Natural killer cell (primary cell): ENCODE data around the gene ACTR5. TPM values are rescaled to one million over a fixed set of nuclear protein-coding genes. Genes with fewer than 3 reads are reported as not detected.
"Not testable (repeated sequence)": the region's sequence is repeated elsewhere in the genome, so short reads cannot be mapped to it uniquely, and the experiment has no call there.

Experiments used
- ATAC-seq, 3 donors: fragments of 150-1000 bp in 2 of 3; fragments of 200-7000 bp in 1 of 3; cut with Tn5 transposase; 1 replicate in 1 of 3; 2 replicates in 2 of 3; pipeline ENCODE4 v1.10.0; 2021; ENCODE audit warnings: mild to moderate bottlenecking in 2 of 3, moderate library complexity in 2 of 3
- DNase-seq, 2 donors: peaks; one replicate each; pipeline versions ENCODE4 v3.0.0 to v3.0.0-alpha.2; 2013 to 2021; ENCODE audit warnings: mixed read lengths in 1 of 2
- H3K27ac ChIP-seq: one replicate; pipeline ENCODE4 v1.5.1; 2013; ENCODE audit warnings: mild to moderate bottlenecking, low read length
- H3K27me3 ChIP-seq: one replicate; pipeline ENCODE4 v1.6.1; 2013; ENCODE audit warnings: low read length; ENCODE audit not compliant: control insufficient read depth, insufficient read depth
- H3K36me3 ChIP-seq: one replicate; pipeline ENCODE4 v1.6.1; 2013; ENCODE audit warnings: low read length; ENCODE audit not compliant: control insufficient read depth, insufficient read depth
- H3K4me1 ChIP-seq: one replicate; pipeline ENCODE4 v1.6.1; 2013; ENCODE audit warnings: low read length; ENCODE audit not compliant: control insufficient read depth, insufficient read depth
- H3K4me3 ChIP-seq: one replicate; pipeline ENCODE4 v1.5.1; 2013; ENCODE audit warnings: low read length
- H3K9me3 ChIP-seq: one replicate; pipeline ENCODE4 v1.6.1; 2013; ENCODE audit warnings: low read length; ENCODE audit not compliant: control insufficient read depth, insufficient read depth
- H3K27ac Mint-ChIP-seq, 2 donors: one replicate each; pipeline ENCODE4 v1.8.0; 2022; ENCODE audit warnings: mild to moderate bottlenecking in 2 of 2, mixed read lengths in 2 of 2, moderate library complexity in 1 of 2
- H3K27me3 Mint-ChIP-seq, 2 donors: one replicate each; pipeline ENCODE4 v1.8.0; 2022; ENCODE audit warnings: low read depth in 2 of 2, mixed read lengths in 2 of 2
- H3K36me3 Mint-ChIP-seq: one replicate; pipeline ENCODE4 v1.8.0; 2022; ENCODE audit warnings: mixed read lengths
- H3K4me1 Mint-ChIP-seq, 2 donors: one replicate each; pipeline ENCODE4 v1.8.0; 2022; ENCODE audit warnings: mixed read lengths in 2 of 2
- H3K4me3 Mint-ChIP-seq: one replicate; pipeline ENCODE4 v1.8.0; 2022; ENCODE audit warnings: mild to moderate bottlenecking, moderate library complexity, mixed read lengths
- H3K9me3 Mint-ChIP-seq, 2 donors: one replicate each; pipeline ENCODE4 v1.8.0; 2022; ENCODE audit warnings: mixed read lengths in 2 of 2
- CTCF ChIP-seq: fragments of 200-600 bp; IDR thresholded peaks from one replicate; pipeline ENCODE4 v1.8.0; 2022; ENCODE audit warnings: antibody characterized with exemption
- WGBS: methylation state at CpG from one replicate; pipeline ENCODE4 v1.1.7; 2013; ENCODE audit warnings: missing lambda C conversion rate; ENCODE audit not compliant: insufficient coverage; 5-methylcytosine and 5-hydroxymethylcytosine counted together
- intact Hi-C: fragments of 100-400 bp; cut with micrococcal nuclease; formaldehyde crosslinking; loops from one replicate; pipeline ENCODE4 v1.14.2; 2022
- total RNA-seq, 4 donors: library from RNA; stranded (reverse); fragments of 120-200 nt in 1 of 4; gene quantifications; one replicate each; pipeline versions ENCODE4 v1.2.3 to v1.2.4, GENCODE V29; 2013 to 2022

Gene ACTR5
- total RNA-seq, 3 donors from 2014 or later (not counting 1 experiment from before 2014, with no cell fraction given) = 14.4 to 17.7 (median 17.6) TPM

- intact Hi-C loops = loop anchor here (5.0 kb wide), 1 partner anchor 60 kb away; no protein-coding TSS in a partner anchor
- H3K36me3 Mint-ChIP-seq = no peaks in the 10 kb centered on the region
- H3K36me3 ChIP-seq = no peaks in the 10 kb centered on the region
- no peaks in the 10 kb centered on the region for H3K27me3 Mint-ChIP-seq
- H3K4me1 Mint-ChIP-seq = peaks cover 6 to 23% of the 10 kb centered on the region in 2 donors
- H3K27ac ChIP-seq = no peak overlapping the region
- H3K9me3 Mint-ChIP-seq = no peaks in the 10 kb centered on the region
- TF ChIP-seq CTCF = no peak
- no peak overlapping the region for H3K4me3 Mint-ChIP-seq
- ATAC-seq (no peak), DNase-seq (no peak)
- 100% methylated on average over 1 of the region's 1 CpG for WGBS
- H3K27me3 ChIP-seq = no peaks in the 10 kb centered on the region
- no peaks in the 10 kb centered on the region for H3K9me3 ChIP-seq
- H3K27ac Mint-ChIP-seq = no peak overlapping the region
- peaks cover 8% of the 10 kb centered on the region for H3K4me1 ChIP-seq
- no peak overlapping the region for H3K4me3 ChIP-seq
These were observed 43.7 kb downstream of the ACTR5 start for GRCh38 chr20:38791940-38792339.

- not testable (repeated sequence) for H3K4me3 Mint-ChIP-seq, H3K4me3 ChIP-seq, H3K27me3 ChIP-seq, H3K9me3 ChIP-seq, H3K36me3 ChIP-seq, H3K36me3 Mint-ChIP-seq, H3K27ac Mint-ChIP-seq, H3K27me3 Mint-ChIP-seq, H3K27ac ChIP-seq, H3K9me3 Mint-ChIP-seq, DNase-seq, ATAC-seq
- WGBS = 97% methylated on average over 5 of the region's 5 CpGs
- intact Hi-C loops = loop anchor here (5.0 kb wide), 1 partner anchor 62 kb away; no protein-coding TSS in a partner anchor
- peaks cover 7 to 23% of the 10 kb centered on the region in 2 donors for H3K4me1 Mint-ChIP-seq
- peaks cover 11% of the 10 kb centered on the region for H3K4me1 ChIP-seq
These were observed 45.8 kb downstream of the ACTR5 start for GRCh38 chr20:38794057-38794456.

- intact Hi-C loops = no loop called here
- no peak for DNase-seq
- Mint-ChIP-seq H3K4me3 (no peak overlapping the region), H3K9me3 (no peaks in the 10 kb centered on the region), H3K27me3 (no peaks in the 10 kb centered on the region), H3K27ac (no peak overlapping the region), H3K36me3 (no peaks in the 10 kb centered on the region), H3K4me1 (peaks cover 7 to 21% of the 10 kb centered on the region in 2 donors)
- Histone ChIP-seq H3K27me3 (no peaks in the 10 kb centered on the region), H3K4me1 (peaks cover 14% of the 10 kb centered on the region), H3K4me3 (no peak overlapping the region), H3K27ac (no peak overlapping the region), H3K36me3 (no peaks in the 10 kb centered on the region), H3K9me3 (no peaks in the 10 kb centered on the region)
- TF ChIP-seq CTCF = no peak
- no peak for ATAC-seq
- WGBS = 95% methylated on average over 3 of the region's 3 CpGs
These were observed 50.0 kb downstream of the ACTR5 start for GRCh38 chr20:38798266-38798665.

GRCh38 chr20:38799203-38799602 is 50.9 kb downstream of the ACTR5 start:
- Mint-ChIP-seq H3K4me3 (no peak overlapping the region), H3K27me3 (no peaks in the 10 kb centered on the region), H3K36me3 (no peaks in the 10 kb centered on the region), H3K4me1 (peaks cover 14 to 21% of the 10 kb centered on the region in 2 donors), H3K9me3 (no peaks in the 10 kb centered on the region), H3K27ac (peak overlapping the region; percentile 64 to 73)
- Histone ChIP-seq H3K27ac (peak overlapping the region; percentile 22), H3K9me3 (no peaks in the 10 kb centered on the region), H3K36me3 (no peaks in the 10 kb centered on the region), H3K4me3 (no peak overlapping the region), H3K27me3 (no peaks in the 10 kb centered on the region), H3K4me1 (peaks cover 15% of the 10 kb centered on the region)
- intact Hi-C loops = no loop called here
- WGBS = 17% methylated on average over 4 of the region's 4 CpGs
- peak in 1 of 3 donors; percentile 44 for ATAC-seq
- no peak for DNase-seq
- no peak for TF ChIP-seq CTCF
